Prostate gland (tissue), 2 donors: ENCODE data around the gene CACFD1.

Source experiments
- POLR2AphosphoS5 ChIP-seq: sonication (generic); formaldehyde crosslinking; IDR thresholded peaks from one replicate; pipeline ENCODE4 v1.6.1; 2017; ENCODE audit warnings: antibody characterized with exemption
- TF ChIP-seq, protein P1 (sequence below), 4 experiments: fragments of 200-600 bp in 2 of 4; fragments of 450-650 bp in 2 of 4; sonication (generic) in 2 of 4; IDR thresholded peaks; 1 replicate in 3 of 4; 2 replicates in 1 of 4; pipeline ENCODE4 v1.5.1; 2016 to 2019; ENCODE audit warnings: antibody characterized with exemption in 4 of 4, mild to moderate bottlenecking in 2 of 4, moderate library complexity in 2 of 4

DNA sequence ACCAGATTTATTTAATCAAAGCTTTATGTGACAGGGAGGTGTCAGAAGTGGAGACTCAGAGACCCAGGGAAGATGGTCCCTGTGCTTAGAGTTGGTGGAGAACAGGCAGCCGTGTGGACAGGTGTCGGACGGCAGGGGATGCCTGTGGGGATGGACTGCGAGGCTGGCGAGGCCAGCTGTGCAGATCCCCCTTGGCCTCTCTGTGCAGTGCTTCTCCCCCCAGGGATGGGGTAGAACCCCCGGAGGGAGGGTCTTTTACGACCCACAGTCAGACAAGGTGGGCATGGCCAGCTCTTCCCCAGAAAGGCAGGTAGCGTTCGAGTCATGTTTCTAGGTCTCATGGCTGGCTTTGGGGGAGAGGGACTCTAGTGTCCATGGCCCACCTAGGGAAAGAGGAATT, 23.8 kb downstream of the CACFD1 start:
- TF ChIP-seq, protein P1, sequence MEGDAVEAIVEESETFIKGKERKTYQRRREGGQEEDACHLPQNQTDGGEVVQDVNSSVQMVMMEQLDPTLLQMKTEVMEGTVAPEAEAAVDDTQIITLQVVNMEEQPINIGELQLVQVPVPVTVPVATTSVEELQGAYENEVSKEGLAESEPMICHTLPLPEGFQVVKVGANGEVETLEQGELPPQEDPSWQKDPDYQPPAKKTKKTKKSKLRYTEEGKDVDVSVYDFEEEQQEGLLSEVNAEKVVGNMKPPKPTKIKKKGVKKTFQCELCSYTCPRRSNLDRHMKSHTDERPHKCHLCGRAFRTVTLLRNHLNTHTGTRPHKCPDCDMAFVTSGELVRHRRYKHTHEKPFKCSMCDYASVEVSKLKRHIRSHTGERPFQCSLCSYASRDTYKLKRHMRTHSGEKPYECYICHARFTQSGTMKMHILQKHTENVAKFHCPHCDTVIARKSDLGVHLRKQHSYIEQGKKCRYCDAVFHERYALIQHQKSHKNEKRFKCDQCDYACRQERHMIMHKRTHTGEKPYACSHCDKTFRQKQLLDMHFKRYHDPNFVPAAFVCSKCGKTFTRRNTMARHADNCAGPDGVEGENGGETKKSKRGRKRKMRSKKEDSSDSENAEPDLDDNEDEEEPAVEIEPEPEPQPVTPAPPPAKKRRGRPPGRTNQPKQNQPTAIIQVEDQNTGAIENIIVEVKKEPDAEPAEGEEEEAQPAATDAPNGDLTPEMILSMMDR (IDR thresholded peaks at IDR 0.05) = no peak
- TF ChIP-seq POLR2AphosphoS5 = no peak
